Adipocyte (in vitro differentiated cells): Measurements from ENCODE around the gene SNAP29.
"Not testable (repeated sequence)": the region's sequence is repeated elsewhere in the genome, so short reads cannot be mapped to it uniquely, and the experiment has no call there.

Experiments
- DNase-seq: peaks from one replicate; pipeline ENCODE4 v3.0.0-alpha.2; 2015; ENCODE audit warnings: low read depth
- H3K27me3 ChIP-seq: replicated peaks from 2 replicates; pipeline ENCODE4 v1.7.0; 2013; ENCODE audit warnings: mild to moderate bottlenecking, low read length, moderate library complexity; ENCODE audit not compliant: control insufficient read depth, insufficient read depth
- H3K36me3 ChIP-seq: 2 replicates; pipeline ENCODE4 v1.7.0; 2013; ENCODE audit warnings: low read length, mild to moderate bottlenecking, moderate library complexity; ENCODE audit not compliant: control insufficient read depth, insufficient read depth, severe bottlenecking
- H3K4me1 ChIP-seq: 2 replicates; pipeline ENCODE4 v1.7.0; 2013; ENCODE audit warnings: mild to moderate bottlenecking, low read length, moderate library complexity; ENCODE audit not compliant: control insufficient read depth, insufficient read depth
- H3K4me3 ChIP-seq: 2 replicates; pipeline ENCODE4 v1.7.0; 2013; ENCODE audit warnings: mild to moderate bottlenecking, low read length, moderate library complexity
- H3K9ac ChIP-seq: 2 replicates; pipeline ENCODE4 v1.7.0; 2013; ENCODE audit warnings: mild to moderate bottlenecking, low read length, moderate library complexity
- H3K9me3 ChIP-seq: 2 replicates; pipeline ENCODE4 v1.7.0; 2013; ENCODE audit warnings: mild to moderate bottlenecking, low read length, moderate library complexity; ENCODE audit not compliant: control insufficient read depth

Gene SNAP29

DNA sequence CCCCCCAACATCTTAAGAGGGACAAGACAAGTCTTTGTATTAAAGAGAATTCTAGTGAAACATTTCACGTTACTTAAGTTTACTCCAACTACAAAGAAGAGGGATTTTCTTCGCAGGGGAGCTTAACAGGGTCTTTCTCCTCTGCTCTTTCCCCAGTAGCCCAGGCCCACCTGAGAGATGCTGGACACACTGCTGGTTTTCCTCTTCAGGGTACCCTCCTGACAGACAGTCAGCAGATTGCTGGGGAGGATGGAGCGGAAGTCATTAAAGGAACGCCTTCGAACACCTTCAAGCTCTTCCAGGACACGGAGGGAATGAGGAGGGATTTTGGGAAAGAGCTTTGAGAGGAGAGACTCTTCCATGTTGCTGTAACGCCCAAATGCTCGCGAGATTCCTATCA is 39.3 kb upstream of the SNAP29 start:
- DNase-seq: no peak

DNA sequence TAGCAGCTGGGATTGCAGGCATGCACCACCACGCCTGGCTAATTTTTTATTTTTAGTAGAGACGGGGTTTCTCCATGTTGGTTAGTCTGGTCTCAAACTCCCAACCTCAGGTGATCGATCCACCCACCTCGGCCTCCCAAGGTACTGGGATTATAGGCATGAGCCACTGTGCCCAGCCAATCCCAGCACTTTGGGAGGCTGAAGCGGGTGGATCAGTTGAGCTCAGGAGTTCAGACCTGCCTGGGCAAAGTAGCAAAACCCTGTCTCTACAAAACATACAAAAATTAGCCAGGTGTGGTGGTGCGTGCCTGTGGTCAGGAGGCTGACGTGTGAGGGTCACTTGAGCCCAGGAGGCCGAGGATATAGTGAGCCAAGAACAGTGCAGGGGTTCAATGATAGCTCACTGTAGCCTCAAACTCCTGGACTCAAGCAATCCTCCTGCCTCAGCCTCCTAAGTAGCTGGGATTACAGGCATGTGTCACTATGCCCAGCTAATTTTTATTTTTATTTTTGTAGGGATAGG is 37.0 kb upstream of the SNAP29 start:
- H3K9me3 ChIP-seq, H3K27me3 ChIP-seq, H3K9ac ChIP-seq, DNase-seq, H3K4me1 ChIP-seq, H3K4me3 ChIP-seq: not testable (repeated sequence)
- peaks cover 64% of the 10 kb centered on the region for H3K36me3 ChIP-seq

More for the DNA sequence above, 39.3 kb upstream of the SNAP29 start:
- no peak overlapping the region for H3K4me3 ChIP-seq
- no peaks in the 10 kb centered on the region for H3K9me3 ChIP-seq
- H3K27me3 ChIP-seq: no peaks in the 10 kb centered on the region
- H3K9ac ChIP-seq: no peak overlapping the region
- H3K36me3 ChIP-seq: peaks cover 76% of the 10 kb centered on the region
- H3K4me1 ChIP-seq: no peaks in the 10 kb centered on the region

DNA sequence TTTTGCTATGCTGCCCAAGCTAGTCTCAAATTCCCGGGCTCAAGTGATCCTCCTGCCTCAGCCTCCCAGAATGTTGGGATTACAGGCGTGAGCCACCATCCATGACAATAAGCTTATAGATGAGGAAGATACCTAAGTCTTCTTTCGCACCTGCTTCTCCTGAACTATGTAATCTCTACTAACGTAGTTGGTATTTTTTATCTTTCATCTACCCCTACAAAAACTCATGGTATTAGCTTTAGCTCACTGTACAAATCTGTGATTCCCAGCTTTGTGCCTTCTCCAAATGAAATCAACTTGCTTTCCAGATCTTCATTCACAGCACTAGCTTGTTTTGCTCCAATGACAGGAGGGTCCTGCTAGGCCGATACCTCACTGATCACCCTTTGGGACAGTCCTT is 36.6 kb upstream of the SNAP29 start:
- peaks cover 63% of the 10 kb centered on the region for H3K36me3 ChIP-seq
- no peak overlapping the region for H3K4me3 ChIP-seq
- no peak overlapping the region for H3K9ac ChIP-seq
- DNase-seq: no peak
- H3K27me3 ChIP-seq: no peaks in the 10 kb centered on the region
- no peaks in the 10 kb centered on the region for H3K4me1 ChIP-seq
- no peaks in the 10 kb centered on the region for H3K9me3 ChIP-seq

DNA sequence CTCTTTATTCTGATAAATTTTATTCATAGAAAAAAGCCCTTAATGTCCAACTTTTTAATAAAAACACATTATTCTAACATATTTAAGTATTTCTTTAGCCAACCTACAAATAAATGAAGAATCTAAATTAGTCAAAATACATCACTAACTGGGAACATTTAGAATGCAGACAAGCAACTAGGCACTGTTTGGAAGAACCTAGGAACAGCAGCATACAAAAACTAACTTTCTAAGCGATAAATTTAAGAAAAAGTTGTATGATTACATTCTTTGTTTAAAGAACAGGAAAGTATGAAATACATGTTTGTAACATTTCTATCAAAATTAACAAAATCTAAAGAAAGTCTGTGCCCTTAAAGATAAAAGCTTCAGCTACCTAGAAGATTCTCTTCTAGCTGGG is 35.5 kb upstream of the SNAP29 start:
- no peak for DNase-seq
- Histone ChIP-seq H3K9me3 (no peaks in the 10 kb centered on the region), H3K9ac (no peak overlapping the region), H3K4me3 (no peak overlapping the region), H3K36me3 (peaks cover 59% of the 10 kb centered on the region), H3K4me1 (no peaks in the 10 kb centered on the region), H3K27me3 (no peaks in the 10 kb centered on the region)

DNA sequence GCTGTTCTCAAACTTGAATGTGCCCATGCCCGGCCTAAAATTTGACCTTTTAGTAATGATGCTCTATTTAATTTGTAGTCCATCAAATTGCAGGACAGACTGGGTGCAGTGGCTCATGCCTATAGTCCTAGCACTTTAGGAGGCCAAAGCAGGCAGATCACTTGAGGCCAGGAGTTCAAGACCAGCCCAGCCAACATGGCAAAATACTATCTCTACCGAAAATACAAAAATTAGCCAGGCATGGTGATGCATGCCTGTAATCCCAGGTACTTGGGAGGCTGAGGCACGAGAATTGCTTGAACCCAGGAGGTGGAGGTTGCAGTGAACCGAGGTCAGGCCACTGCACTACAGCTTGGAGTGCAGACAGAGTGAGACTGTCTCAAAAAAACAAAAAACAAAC is 33.6 kb upstream of the SNAP29 start:
- peaks cover 55% of the 10 kb centered on the region for H3K36me3 ChIP-seq
- H3K27me3 ChIP-seq, H3K4me3 ChIP-seq, H3K4me1 ChIP-seq, H3K9me3 ChIP-seq, DNase-seq, H3K9ac ChIP-seq: not testable (repeated sequence)

DNA sequence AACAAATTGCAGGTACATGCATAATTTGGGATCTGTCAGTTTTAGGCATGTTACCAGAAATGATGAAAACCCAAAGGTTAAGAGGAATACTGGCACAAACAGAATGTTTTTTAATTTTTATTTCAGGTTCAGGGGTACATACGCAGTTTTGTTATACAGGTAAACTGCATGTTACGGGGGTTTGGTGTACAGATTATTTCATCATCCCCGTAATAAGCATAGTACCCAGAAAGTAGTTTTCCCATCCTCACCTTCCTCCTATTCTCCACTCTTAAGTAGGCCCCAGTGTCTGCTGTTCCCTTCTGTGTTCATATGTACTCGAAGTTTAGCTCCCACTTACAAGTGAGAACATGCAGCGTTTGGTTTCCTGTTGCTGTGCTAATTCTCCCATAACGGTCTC is 33.2 kb upstream of the SNAP29 start:
- no peaks in the 10 kb centered on the region for H3K27me3 ChIP-seq
- H3K4me1 ChIP-seq: no peaks in the 10 kb centered on the region
- H3K36me3 ChIP-seq: peaks cover 54% of the 10 kb centered on the region
- H3K9ac ChIP-seq: no peak overlapping the region
- H3K9me3 ChIP-seq: no peaks in the 10 kb centered on the region
- H3K4me3 ChIP-seq: no peak overlapping the region
- no peak for DNase-seq

DNA sequence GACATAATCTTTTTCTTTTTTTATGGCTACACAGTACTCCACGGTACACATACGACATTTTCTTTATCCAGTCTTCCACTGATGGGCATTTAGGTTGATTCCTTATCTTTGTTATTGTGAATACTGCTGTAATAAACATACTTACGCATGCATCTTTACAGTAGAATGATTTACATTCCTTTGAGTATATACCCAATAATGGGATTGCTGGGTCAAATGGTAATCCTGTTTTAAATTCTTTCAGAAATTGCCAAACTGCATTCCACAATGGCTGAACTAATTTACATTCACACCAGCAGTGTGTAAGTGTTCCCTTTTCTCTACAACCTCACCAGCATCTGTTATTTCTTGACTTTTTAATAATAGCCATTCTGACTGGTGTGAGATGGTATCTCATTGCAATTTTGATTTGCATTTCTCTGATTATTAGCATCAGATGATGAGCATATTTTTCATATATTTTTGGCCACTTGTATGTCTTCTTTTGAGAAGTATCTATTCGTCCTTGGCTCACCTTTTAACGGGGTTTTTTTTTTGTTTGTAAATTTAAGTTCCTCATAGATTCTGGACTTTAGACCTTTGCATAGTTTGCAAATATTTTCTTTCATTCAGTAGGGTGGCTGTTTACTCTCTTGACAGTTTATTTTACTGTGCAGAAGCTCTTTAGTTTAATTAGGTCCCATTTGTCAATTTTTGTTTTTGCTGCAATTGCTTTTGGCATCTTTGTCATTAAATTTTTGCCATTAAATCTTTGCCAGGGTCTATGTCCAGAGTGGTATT is 32.2 kb upstream of the SNAP29 start:
- H3K27me3 ChIP-seq, DNase-seq, H3K4me3 ChIP-seq, H3K4me1 ChIP-seq, H3K9me3 ChIP-seq, H3K9ac ChIP-seq: not testable (repeated sequence)
- H3K36me3 ChIP-seq: peaks cover 52% of the 10 kb centered on the region

DNA sequence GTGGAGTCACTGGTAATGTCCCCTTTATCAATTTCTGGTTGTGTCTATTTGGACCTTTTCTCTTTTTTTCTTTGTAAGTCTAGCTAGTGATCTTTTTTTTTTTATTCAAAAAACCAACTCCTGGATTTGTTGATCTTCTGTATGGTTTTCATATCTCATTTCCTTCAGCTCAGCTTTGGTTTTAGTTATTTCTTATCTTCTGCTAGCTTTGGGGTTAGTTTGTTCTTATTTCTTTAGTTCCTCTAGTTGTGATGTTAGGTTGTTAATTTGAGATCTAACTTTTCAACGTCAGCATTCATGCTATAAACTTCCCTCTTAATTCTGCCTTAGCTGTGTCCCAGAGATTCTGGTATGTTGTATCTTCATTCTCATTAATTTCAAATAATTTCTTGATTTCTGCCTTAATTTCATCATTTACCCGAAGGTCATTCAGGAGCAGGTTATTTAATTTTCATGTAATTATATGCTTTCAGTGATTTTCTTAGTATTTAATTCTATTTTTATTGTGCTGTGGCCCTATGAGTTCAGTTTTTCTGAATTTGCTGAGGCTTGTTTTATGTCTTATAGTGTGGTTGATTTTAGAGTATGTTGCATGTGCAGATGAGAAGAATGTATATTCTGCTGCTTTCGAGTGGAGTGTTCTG is 29.2 kb upstream of the SNAP29 start:
- Histone ChIP-seq H3K36me3 (peaks cover 53% of the 10 kb centered on the region), H3K4me3 (no peak overlapping the region), H3K9ac (no peak overlapping the region), H3K4me1 (no peaks in the 10 kb centered on the region), H3K27me3 (no peaks in the 10 kb centered on the region), H3K9me3 (no peaks in the 10 kb centered on the region)
- no peak for DNase-seq

DNA sequence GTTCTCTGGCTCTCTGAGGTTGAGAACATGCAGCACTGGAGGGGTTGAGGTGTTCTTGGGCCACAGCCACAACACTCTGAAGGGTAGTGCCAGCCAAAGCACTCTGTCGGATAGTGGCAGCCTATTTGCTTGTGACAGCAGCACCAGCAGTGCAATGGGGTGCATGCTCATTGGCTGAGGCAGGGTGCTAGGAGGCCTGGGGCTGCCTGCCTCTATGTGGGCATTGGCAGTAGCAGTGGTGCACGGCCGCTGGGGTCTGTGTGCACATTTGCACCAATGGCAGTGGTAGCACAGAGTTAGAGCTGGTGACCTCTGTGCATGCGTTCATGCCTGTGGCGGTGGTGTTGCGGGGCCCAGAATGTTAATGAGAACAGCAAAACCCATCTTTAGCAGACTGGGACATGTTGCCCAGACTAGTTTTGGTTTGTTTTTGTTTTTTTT is 25.6 kb upstream of the SNAP29 start:
- Histone ChIP-seq H3K36me3 (peaks cover 47% of the 10 kb centered on the region), H3K4me3 (no peak overlapping the region), H3K9ac (no peak overlapping the region), H3K27me3 (no peaks in the 10 kb centered on the region), H3K4me1 (no peaks in the 10 kb centered on the region), H3K9me3 (no peaks in the 10 kb centered on the region)
- DNase-seq: no peak

DNA sequence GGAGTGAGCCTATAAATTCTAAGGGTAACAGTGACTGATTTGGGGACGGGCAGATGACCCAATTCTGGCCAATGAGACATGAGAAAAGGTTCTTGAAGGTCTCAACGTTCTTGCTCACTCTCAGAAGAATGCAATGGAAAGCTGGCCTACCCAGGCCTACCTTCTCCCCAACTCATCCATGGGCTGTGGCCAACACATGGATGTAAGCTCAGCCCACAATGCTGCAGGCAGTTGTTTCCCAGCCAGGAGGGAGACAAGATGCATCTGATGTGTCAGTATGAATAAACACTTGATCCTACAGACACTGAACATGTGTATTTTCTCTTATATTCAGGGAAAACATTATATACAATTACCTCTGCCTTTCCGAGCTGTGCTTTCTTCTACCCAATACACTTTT is 24.6 kb upstream of the SNAP29 start:
- Histone ChIP-seq H3K9me3 (no peaks in the 10 kb centered on the region), H3K36me3 (peaks cover 40% of the 10 kb centered on the region), H3K4me3 (no peak overlapping the region), H3K4me1 (no peaks in the 10 kb centered on the region), H3K9ac (no peak overlapping the region), H3K27me3 (no peaks in the 10 kb centered on the region)
- peak; percentile 6 for DNase-seq

DNA sequence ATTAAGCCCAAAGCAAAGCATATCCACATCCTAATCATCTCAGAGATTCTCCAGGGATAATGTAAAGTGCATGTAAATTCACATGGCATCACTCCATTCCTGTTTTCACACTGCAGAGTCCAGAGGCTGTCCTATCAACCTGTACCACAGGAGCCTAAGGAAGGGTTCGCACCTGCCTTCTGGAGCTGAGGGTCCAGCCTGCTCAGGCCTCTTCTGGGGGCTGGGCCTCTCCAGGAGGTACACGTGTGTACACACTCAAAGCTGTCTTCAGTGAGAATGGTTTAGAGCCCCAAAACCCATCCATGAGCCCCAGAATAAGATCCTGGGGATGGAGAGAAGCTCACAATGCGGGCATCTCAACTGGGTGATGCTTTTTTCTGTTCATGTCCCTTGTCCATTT is 24.1 kb upstream of the SNAP29 start:
- H3K27me3 ChIP-seq: no peaks in the 10 kb centered on the region
- no peaks in the 10 kb centered on the region for H3K9me3 ChIP-seq
- H3K4me3 ChIP-seq: no peak overlapping the region
- peaks cover 36% of the 10 kb centered on the region for H3K36me3 ChIP-seq
- H3K4me1 ChIP-seq: no peaks in the 10 kb centered on the region
- DNase-seq: no peak
- H3K9ac ChIP-seq: no peak overlapping the region
